Measurements from ENCODE around the gene POLN. TPM values are rescaled to one million over a fixed set of nuclear protein-coding genes. Genes with fewer than 3 reads are reported as not detected.

The POLN gene
- total RNA-seq = 1 to 10 TPM; 1.3 to 2.8 TPM

DNA sequence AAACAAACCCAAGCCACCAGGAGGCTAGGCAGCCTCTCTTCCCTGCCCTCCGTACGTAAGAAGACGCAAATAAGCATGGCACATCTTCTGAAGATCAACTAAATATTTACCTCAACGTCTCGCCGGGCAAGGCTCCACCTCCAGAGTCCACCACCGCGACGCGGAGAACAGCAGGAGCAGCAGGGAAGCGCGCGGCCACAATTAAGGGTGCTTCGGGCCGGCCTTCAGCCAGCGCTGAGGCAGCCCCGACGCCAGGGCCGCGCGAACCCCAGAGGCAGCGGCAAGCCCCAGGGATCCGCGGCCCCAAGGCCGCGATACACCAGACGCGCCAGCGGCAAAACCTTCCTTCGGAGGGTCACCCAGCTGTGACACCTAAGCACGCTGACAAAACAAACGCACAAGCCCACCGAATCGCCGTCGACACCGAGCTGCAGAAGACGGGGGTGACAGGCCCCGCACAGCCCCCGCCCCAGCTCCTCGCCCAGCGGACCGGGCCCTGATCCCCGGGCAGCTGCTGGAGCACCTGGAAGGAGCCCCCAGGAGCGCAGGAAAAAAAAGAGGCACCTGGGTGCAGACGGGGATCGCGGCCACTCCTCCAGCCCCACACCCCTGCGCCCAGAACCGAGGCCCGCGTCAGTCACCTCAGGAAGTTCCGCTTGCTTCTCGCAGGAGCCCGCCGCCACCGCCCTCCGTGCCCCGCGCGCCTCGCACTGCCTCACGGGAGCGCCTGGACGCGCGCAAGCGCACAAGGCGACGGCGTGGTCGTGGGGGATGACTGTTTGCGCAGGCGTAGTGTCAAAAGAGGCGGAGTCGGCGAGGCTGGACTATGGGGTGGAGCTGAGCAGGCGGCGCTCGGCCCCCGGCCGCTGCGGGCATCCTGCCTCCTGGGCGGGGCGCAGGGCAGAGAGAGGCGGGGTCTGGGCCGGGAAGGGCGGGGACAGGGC lies at the start of gene POLN, which contains the start of gene HAUS3:
TSS of gene POLN (minus strand) at position 712 of the 944 bp plus-strand sequence. CDS start 12,890 bp downstream, outside the sequence.
TSS of gene HAUS3 (minus strand) at position 712 of the 944 bp plus-strand sequence. CDS start 1,175 bp downstream, outside the sequence.
- no peaks in the 10 kb centered on the region for H3K27me3 ChIP-seq
- H3K27ac ChIP-seq = peak within 1 kb of the TSS; percentile 67 to 75
- peaks cover 0 to 56% of the 10 kb centered on the region in 2 donors for H3K4me1 ChIP-seq
- peak; percentile 97 for DNase-seq (ENCODE audit: low spot score)
- H3K9me3 ChIP-seq = no peaks in the 10 kb centered on the region
- TF ChIP-seq, protein P1, sequence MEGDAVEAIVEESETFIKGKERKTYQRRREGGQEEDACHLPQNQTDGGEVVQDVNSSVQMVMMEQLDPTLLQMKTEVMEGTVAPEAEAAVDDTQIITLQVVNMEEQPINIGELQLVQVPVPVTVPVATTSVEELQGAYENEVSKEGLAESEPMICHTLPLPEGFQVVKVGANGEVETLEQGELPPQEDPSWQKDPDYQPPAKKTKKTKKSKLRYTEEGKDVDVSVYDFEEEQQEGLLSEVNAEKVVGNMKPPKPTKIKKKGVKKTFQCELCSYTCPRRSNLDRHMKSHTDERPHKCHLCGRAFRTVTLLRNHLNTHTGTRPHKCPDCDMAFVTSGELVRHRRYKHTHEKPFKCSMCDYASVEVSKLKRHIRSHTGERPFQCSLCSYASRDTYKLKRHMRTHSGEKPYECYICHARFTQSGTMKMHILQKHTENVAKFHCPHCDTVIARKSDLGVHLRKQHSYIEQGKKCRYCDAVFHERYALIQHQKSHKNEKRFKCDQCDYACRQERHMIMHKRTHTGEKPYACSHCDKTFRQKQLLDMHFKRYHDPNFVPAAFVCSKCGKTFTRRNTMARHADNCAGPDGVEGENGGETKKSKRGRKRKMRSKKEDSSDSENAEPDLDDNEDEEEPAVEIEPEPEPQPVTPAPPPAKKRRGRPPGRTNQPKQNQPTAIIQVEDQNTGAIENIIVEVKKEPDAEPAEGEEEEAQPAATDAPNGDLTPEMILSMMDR (IDR thresholded peaks at IDR 0.05) = no peak
- H3K4me3 ChIP-seq = peak within 1 kb of the TSS; percentile 79 to 81
- H3K36me3 ChIP-seq = no peaks in the 10 kb centered on the region

GRCh38 chr4:2290974-2291704 lies 49.2 kb upstream of the POLN start:
- Histone ChIP-seq H3K4me1 (no peaks in the 10 kb centered on the region), H3K36me3 (no peaks in the 10 kb centered on the region), H3K9me3 (no peaks in the 10 kb centered on the region), H3K27ac (no peak overlapping the region), H3K27me3 (no peaks in the 10 kb centered on the region), H3K4me3 (no peak overlapping the region)
- TF ChIP-seq, protein P1 (IDR thresholded peaks at IDR 0.05) = no peak
- no peak for DNase-seq (ENCODE audit: low spot score)

DNA sequence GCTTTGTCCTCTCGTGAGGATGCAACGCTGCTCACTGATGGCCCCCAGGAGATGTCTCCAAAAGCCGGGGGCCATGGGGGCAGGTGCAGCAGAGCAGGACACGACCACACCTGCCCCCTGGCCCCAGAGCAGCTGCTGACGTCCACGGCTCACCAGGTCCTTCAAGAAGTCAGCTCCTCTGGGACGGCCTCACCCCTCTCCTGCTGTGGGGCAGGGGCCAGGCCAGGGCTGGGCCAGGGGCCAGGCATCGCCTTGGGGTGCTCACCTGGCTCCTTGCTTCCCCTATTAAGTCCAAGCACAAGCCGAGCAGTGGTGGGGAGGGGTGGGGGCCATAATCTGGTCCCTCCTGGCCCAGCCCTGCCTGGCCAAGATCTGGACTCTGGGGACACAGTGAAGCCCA lies 48.6 kb upstream of the POLN start:
- no peak for DNase-seq (ENCODE audit: low spot score)
- TF ChIP-seq, protein P1 (IDR thresholded peaks at IDR 0.05) = no peak

GRCh38 chr4:2289955-2290333 lies 48.0 kb upstream of the POLN start:
- Histone ChIP-seq H3K36me3 (no peaks in the 10 kb centered on the region), H3K27ac (no peak overlapping the region), H3K27me3 (no peaks in the 10 kb centered on the region), H3K4me1 (no peaks in the 10 kb centered on the region), H3K9me3 (no peaks in the 10 kb centered on the region), H3K4me3 (no peak overlapping the region)
- no peak for DNase-seq (ENCODE audit: low spot score)
- TF ChIP-seq, protein P1 (IDR thresholded peaks at IDR 0.05) = no peak

More for the DNA sequence above, 48.6 kb upstream of the POLN start:
- no peak overlapping the region for H3K27ac ChIP-seq
- H3K27me3 ChIP-seq = no peaks in the 10 kb centered on the region
- no peaks in the 10 kb centered on the region for H3K4me1 ChIP-seq
- no peak overlapping the region for H3K4me3 ChIP-seq
- no peaks in the 10 kb centered on the region for H3K36me3 ChIP-seq
- no peaks in the 10 kb centered on the region for H3K9me3 ChIP-seq

- Histone ChIP-seq H3K4me3 (no peak overlapping the region), H3K36me3 (no peaks in the 10 kb centered on the region), H3K27me3 (no peaks in the 10 kb centered on the region), H3K27ac (no peak overlapping the region), H3K9me3 (no peaks in the 10 kb centered on the region), H3K4me1 (no peaks in the 10 kb centered on the region)
- no peak for DNase-seq (ENCODE audit: low spot score)
- TF ChIP-seq, protein P1 (IDR thresholded peaks at IDR 0.05) = no peak
These were observed 47.5 kb upstream of the POLN start for GRCh38 chr4:2289311-2289954.
